Bronchus fibroblast of lung (primary cell): ENCODE results near the gene TM7SF3. TPM values are rescaled to one million over a fixed set of nuclear protein-coding genes. Genes with fewer than 3 reads are reported as not detected.

Experiments used
- total RNA-seq: library from RNA; depleted of rRNA; stranded (reverse); fragments of >200 nt; gene quantifications from 2 replicates; pipeline ENCODE4 v1.2.3, GENCODE V29; 2015

TM7SF3 gene, protein sequence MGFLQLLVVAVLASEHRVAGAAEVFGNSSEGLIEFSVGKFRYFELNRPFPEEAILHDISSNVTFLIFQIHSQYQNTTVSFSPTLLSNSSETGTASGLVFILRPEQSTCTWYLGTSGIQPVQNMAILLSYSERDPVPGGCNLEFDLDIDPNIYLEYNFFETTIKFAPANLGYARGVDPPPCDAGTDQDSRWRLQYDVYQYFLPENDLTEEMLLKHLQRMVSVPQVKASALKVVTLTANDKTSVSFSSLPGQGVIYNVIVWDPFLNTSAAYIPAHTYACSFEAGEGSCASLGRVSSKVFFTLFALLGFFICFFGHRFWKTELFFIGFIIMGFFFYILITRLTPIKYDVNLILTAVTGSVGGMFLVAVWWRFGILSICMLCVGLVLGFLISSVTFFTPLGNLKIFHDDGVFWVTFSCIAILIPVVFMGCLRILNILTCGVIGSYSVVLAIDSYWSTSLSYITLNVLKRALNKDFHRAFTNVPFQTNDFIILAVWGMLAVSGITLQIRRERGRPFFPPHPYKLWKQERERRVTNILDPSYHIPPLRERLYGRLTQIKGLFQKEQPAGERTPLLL
- total RNA-seq: 42.9 and 47.4 TPM in 2 replicates

DNA sequence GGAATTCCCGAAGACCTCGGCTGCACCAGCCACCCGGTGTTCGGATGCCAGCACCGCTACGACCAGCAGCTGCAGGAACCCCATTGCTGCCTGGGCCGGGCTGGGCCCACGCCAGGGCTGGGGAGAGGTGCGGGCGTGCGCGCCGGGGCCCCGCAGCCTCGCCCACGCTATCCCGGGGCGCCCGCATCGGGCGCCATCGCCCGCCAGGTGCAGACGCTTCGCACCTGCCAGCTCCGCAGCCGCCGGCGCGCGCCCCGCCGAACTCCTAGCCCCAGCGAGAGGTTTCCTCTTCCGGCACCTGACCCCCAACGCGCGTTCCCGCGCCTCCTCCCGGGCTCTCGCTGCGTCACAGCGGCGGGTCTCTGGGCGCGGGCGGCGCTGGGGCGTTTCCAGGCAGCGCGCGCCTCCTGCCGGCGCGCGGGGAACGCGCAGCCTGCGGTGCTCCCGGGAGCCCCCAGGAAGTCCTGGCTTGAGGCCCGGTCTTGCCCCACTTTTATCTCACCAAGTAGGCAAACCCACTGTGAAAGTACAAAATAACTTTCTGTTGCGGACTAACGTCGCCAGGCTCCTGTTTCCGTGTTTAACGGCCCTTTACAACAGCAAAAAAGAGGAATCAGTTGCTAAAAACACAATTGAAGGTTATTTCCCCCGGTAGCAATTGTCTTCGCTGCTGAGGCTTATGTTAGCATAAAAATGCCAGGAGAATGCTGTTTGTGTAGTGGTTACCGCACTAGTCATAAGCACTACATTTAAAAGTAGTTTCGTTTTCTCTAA, at the start of gene TM7SF3:
Gene TM7SF3 (minus strand): TSS at position 300 of the 774 bp plus-strand sequence. CDS start 216 bp downstream, at position 84.

DNA sequence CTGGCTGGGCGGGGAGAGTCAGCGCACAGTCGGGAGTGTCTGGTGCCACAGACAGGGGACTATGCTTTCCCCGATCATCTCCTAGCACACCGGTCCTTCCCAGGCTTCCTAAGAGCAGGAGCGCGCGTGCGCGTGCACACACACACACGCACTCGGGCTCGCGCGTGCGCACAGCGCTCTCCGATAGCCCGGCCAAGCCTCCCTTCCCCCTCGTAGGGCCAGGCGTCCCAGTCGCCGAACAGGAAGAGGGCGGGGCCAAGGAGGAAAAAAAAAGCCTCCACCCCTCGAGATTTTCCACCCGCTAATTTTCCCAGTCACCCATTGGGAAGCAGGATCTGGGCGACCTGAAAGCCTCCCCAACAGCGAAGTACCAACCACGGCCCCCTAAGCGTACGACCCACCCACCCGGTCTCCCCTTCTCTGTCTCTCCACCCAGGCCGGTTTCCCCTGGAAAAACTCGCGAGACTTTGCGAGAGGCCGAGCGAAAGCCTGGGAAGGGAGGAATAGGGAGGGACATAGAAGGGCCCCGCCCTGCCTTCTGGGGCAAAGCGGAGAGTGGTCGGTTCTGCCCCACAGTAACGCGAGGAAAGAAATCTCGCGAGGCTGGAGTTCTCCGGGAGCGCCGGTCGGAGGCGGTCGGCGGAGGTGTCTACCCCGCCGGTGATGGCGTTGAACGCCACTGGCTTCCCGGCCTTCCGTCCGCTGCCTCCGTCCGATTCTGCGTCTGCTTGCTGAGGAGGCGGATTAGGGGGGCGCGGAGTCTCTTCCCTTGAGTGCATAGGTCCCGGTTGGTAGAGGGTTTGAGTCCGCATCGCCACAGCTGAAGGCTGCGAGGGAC, 76.1 kb downstream of the TM7SF3 start, which contains the start of the genes FGFR1OP2 and INTS13:
Gene FGFR1OP2 (plus strand): TSS at position 608 of the 838 bp plus-strand sequence. CDS start 15,689 bp downstream, outside the sequence.
Gene INTS13 (minus strand): TSS at position 119 of the 838 bp plus-strand sequence. CDS start 1,178 bp downstream, outside the sequence.

Other genes with a start within 250 kb of the TM7SF3 start
- 3.6 and 5.0 TPM in 2 replicates for gene ITPR2, start 181.2 kb downstream of the TM7SF3 start, total RNA-seq
- gene INTS13, start 76.4 kb downstream of the TM7SF3 start, total RNA-seq: 27.4 and 30.8 TPM in 2 replicates
- 21.9 and 31.8 TPM in 2 replicates for gene FGFR1OP2, start 75.9 kb downstream of the TM7SF3 start, total RNA-seq
- gene MED21, start 8.2 kb upstream of the TM7SF3 start, total RNA-seq: 32.0 and 36.1 TPM in 2 replicates
- gene C12orf71, start 68.2 kb upstream of the TM7SF3 start, total RNA-seq: not detected in 2 replicates
- gene STK38L, start 229.9 kb upstream of the TM7SF3 start, total RNA-seq: 7.7 and 8.9 TPM in 2 replicates